HepG2 (cell line): ENCODE data around the gene FLG2. TPM values are rescaled to one million over a fixed set of nuclear protein-coding genes. Genes with fewer than 3 reads are reported as not detected.

ENCODE experiments used
- ATAC-seq: fragments of 200-7000 bp; cut with Tn5 transposase; 3 replicates; pipeline ENCODE4 v1.9.1; 2020; ENCODE audit warnings: mild to moderate bottlenecking, moderate library complexity
- BruUV-seq: library from RNA; stranded (reverse); fragments of 400-500 nt; replicated peaks from 2 replicates; lab custom pipeline; 2021; lab: Mats Ljungman, UMichigan
- CTCF ChIA-PET: fragments of 300-600 bp; formaldehyde crosslinking; extraction: SDS; loops from one replicate; lab custom pipeline; 2021; ENCODE audit warnings: low total read pairs, inconsistent platforms, low intra/inter-chr PET ratio; lab: Yijun Ruan, JAX
- POLR2A ChIA-PET: fragments of 350-600 bp; sonication (Branson Sonifier 250); formaldehyde crosslinking; loops from one replicate; lab custom pipeline; 2020; ENCODE audit warnings: antibody characterized with exemption, inconsistent platforms; lab: Yijun Ruan, JAX
- DNase-seq: peaks from one replicate; pipeline ENCODE4 v3.0.0-alpha.2; 2015; ENCODE audit warnings: low spot score
- FAIRE-seq: peaks from 3 replicates; lab custom pipeline; 2011; peaks lifted over from hg19 to GRCh38; lab: Jason Lieb, UNC
- H2AFZ ChIP-seq: one replicate; pipeline ENCODE4 v1.6.1; 2011; ENCODE audit warnings: low read length, inconsistent platforms
- H3K27ac ChIP-seq: fragments of 300-600 bp; 3 replicates; pipeline ENCODE4 v1.8.0; 2011; ENCODE audit warnings: mixed run types, mild to moderate bottlenecking, mixed read lengths, low read length, inconsistent platforms; ENCODE audit not compliant: insufficient read depth; ENCODE audit errors: extremely low read length
- H3K27me3 ChIP-seq, 2 experiments: fragments of 200-600 bp in 1 of 2; 2 replicates in 1 of 2; 3 replicates in 1 of 2; pipeline versions ENCODE4 v1.6.0 to v1.8.0; 2011; ENCODE audit warnings: low read length in 2 of 2, mild to moderate bottlenecking in 2 of 2, moderate library complexity in 2 of 2, inconsistent platforms in 1 of 2; ENCODE audit not compliant: insufficient read depth in 2 of 2, control insufficient read depth in 1 of 2
- H3K36me3 ChIP-seq, 2 experiments: fragments of 200-600 bp in 1 of 2; replicated peaks in 1 of 2; 2 replicates in 1 of 2; 3 replicates in 1 of 2; pipeline versions ENCODE4 v1.5.1 to v1.8.0; 2011; ENCODE audit warnings: low read length in 2 of 2, inconsistent platforms in 1 of 2; ENCODE audit not compliant: insufficient read depth in 2 of 2, control insufficient read depth in 1 of 2
- H3K4me1 ChIP-seq: 2 replicates; pipeline ENCODE4 v1.5.1; 2012; ENCODE audit warnings: low read length, inconsistent platforms; ENCODE audit not compliant: insufficient read depth
- H3K4me2 ChIP-seq: 2 replicates; pipeline ENCODE4 v1.6.0; 2011; ENCODE audit warnings: low read depth, low read length, inconsistent platforms
- H3K4me3 ChIP-seq, 3 experiments: fragments of 200-600 bp in 1 of 3; sonication (generic), shearing (Covaris generic) in 1 of 3; replicated peaks in 1 of 3; 2 replicates each; pipeline ENCODE4 v1.5.1; 2011 to 2016; ENCODE audit warnings: low read length in 3 of 3, inconsistent platforms in 2 of 3, low read depth in 2 of 3, mild to moderate bottlenecking in 2 of 3, control low read depth in 1 of 3, mixed read lengths in 1 of 3; ENCODE audit not compliant: insufficient read depth in 1 of 3
- H3K79me2 ChIP-seq: one replicate; pipeline ENCODE4 v1.6.1; 2011; ENCODE audit warnings: low read length, inconsistent platforms; ENCODE audit not compliant: insufficient read depth
- H3K9ac ChIP-seq: 2 replicates; pipeline ENCODE4 v1.6.0; 2011; ENCODE audit warnings: mild to moderate bottlenecking, low read depth, low read length, inconsistent platforms; ENCODE audit not compliant: insufficient read depth
- H3K9me3 ChIP-seq: 2 replicates; pipeline ENCODE4 v1.5.1; 2012; ENCODE audit warnings: mild to moderate bottlenecking, low read length
- H4K20me1 ChIP-seq: 2 replicates; pipeline ENCODE4 v1.6.0; 2011; ENCODE audit warnings: inconsistent platforms, mild to moderate bottlenecking, low read length, moderate library complexity; ENCODE audit not compliant: insufficient read depth
- CBX2 ChIP-seq, 2 experiments: fragments of 200-600 bp in 1 of 2; sonication (generic); formaldehyde crosslinking in 1 of 2; IDR thresholded peaks; 2 replicates each; pipeline versions ENCODE4 v1.7.0 to v1.8.1; 2018 to 2022; ENCODE audit warnings: low read depth in 2 of 2, low read length in 1 of 2, mild to moderate bottlenecking in 1 of 2, missing genetic modification reagents in 1 of 2
- GATAD1 ChIP-seq: IDR thresholded peaks from 2 replicates; pipeline ENCODE4 v1.6.1; 2016; ENCODE audit warnings: missing genetic modification reagents, missing compliant biosample characterization
- HMGA1 ChIP-seq: sonication (generic); formaldehyde crosslinking; conservative IDR thresholded peaks from 2 replicates; pipeline ENCODE4 v1.4.0; 2020; ENCODE audit warnings: missing genetic modification reagents
- MAX ChIP-seq: IDR thresholded peaks from 2 replicates; pipeline ENCODE4 v1.6.1; 2012; ENCODE audit warnings: inconsistent platforms
- ZBTB21 ChIP-seq: sonication (generic); formaldehyde crosslinking; IDR thresholded peaks from 2 replicates; pipeline ENCODE4 v1.4.0; 2020; ENCODE audit warnings: missing genetic modification reagents
- ZHX2 ChIP-seq, 2 experiments: sonication (generic) in 1 of 2; formaldehyde crosslinking in 1 of 2; IDR thresholded peaks; 2 replicates each; pipeline versions ENCODE4 v1.6.1 to v1.9.0; 2014 to 2022; ENCODE audit warnings: antibody characterized with exemption in 1 of 2, borderline replicate concordance in 1 of 2, inconsistent platforms in 1 of 2, low read depth in 1 of 2, missing genetic modification reagents in 1 of 2
- WGBS: methylation state at CpG from one replicate; pipeline ENCODE4 v1.1.6; 2017; ENCODE audit warnings: low lambda C conversion rate; 5-methylcytosine and 5-hydroxymethylcytosine counted together
- in situ Hi-C: cut with HindIII; loops from 2 replicates; pipeline ENCODE4 v1.10.0; 2017; ENCODE audit warnings: low pct_unique_long_range_greater_than_20kb; ENCODE audit not compliant: extremely low pct_ligation_motif_present
- intact Hi-C: fragments of 100-400 bp; cut with micrococcal nuclease; formaldehyde crosslinking; loops from one replicate; pipeline ENCODE4 v1.10.0; 2022; ENCODE audit not compliant: unreplicated experiment
- polyA plus RNA-seq, 8 experiments: library from polyadenylated mRNA; depleted of rRNA in 3 of 8; stranded (reverse) in 7 of 8; unstranded in 1 of 8; fragments of >200 nt; fragmentation: Illumina TruSeq in 4 of 8; extraction: Trizol in 4 of 8; gene quantifications; 2 replicates each; pipeline versions ENCODE4 v1.2.1 to v1.2.3, GENCODE V29; 2011 to 2016; ENCODE audit warnings: low read depth in 4 of 8, missing spikeins in 1 of 8, mixed read lengths in 1 of 8; ENCODE audit not compliant: insufficient read depth in 1 of 8
- total RNA-seq, 5 experiments: library from RNA; depleted of rRNA; stranded (reverse); fragments of >200 nt; fragmentation: Illumina TruSeq; extraction: Trizol; gene quantifications; 2 replicates each; pipeline ENCODE4 v1.2.3, GENCODE V29; 2016; ENCODE audit warnings: low read depth in 1 of 5

The FLG2 gene
- total and polyA plus RNA-seq, 2 of the 13 experiments (the other 11 are each of a cell fraction or from before 2014, with no cell fraction given), result not detected

DNA sequence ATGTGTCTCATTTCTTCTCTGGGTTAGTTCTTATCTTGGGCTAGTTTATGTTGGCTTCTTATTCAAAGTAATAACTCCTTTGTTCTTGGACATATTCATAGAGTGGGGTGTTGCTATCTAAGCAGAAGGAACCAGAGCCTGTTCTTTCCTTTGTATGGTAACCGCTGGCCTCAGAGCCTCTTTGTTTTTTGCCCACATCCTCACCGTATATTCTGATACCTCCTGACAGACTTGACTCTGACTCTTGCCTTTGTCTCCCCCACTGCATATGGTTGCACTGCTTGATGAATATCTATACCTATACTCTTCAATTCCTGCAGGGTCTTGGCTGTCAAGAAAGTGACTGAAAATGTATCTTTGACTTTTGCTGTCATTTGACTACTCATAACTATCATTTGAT lies 10.2 kb downstream of the FLG2 start:
- WGBS, result 58% methylated on average over 2 of the region's 2 CpGs
- intact Hi-C loops, result loop anchor here (10.0 kb wide), 1 partner anchor 295 kb away; no protein-coding TSS in a partner anchor

More for the DNA sequence above, 10.2 kb downstream of the FLG2 start:
- no peak for DNase-seq
- Histone ChIP-seq H3K4me3 (no peak overlapping the region), H3K27me3 (no peaks in the 10 kb centered on the region), H3K4me2 (no peak overlapping the region), H3K9ac (no peak overlapping the region), H3K79me2 (no peaks in the 10 kb centered on the region), H3K36me3 (no peaks in the 10 kb centered on the region), H3K4me1 (no peaks in the 10 kb centered on the region), H3K27ac (no peak overlapping the region), H3K9me3 (peaks cover 27% of the 10 kb centered on the region), H2AFZ (no peak overlapping the region), H4K20me1 (no peaks in the 10 kb centered on the region)
- ATAC-seq, result no peak
- ChIA-PET CTCF (no interaction called here), POLR2A (no interaction called here)
- in situ Hi-C loops, result no loop called here
- no TSS peak for BruUV-seq
- FAIRE-seq, result no peak
- TF ChIP-seq GATAD1 (CRISPR knock-in tag) (no peak), MAX (no peak), ZHX2 (IDR thresholded peaks at IDR 0.05; ENCODE audit: low read depth) (no peak), ZHX2 (CRISPR knock-in tag; IDR thresholded peaks at IDR 0.05; ENCODE audit: borderline replicate concordance) (no peak), HMGA1 (no peak), ZBTB21 (no peak), CBX2 (IDR thresholded peaks at IDR 0.05; ENCODE audit: low read depth, low read length) (no peak), CBX2 (CRISPR knock-in tag; IDR thresholded peaks at IDR 0.05; ENCODE audit: low read depth) (no peak)
